Lung microvascular endothelial cell (primary cell): ENCODE data around the gene LRIT1. TPM values are rescaled to one million over a fixed set of nuclear protein-coding genes. Genes with fewer than 3 reads are reported as not detected.
"Not testable (repeated sequence)": the region's sequence is repeated elsewhere in the genome, so short reads cannot be mapped to it uniquely, and the experiment has no call there.

Experiments used
- DNase-seq, 2 donors: peaks; one replicate each; pipeline versions ENCODE4 v3.0.0 to v3.0.0-alpha.2; 2010; ENCODE audit warnings: low read depth in 2 of 2
- total RNA-seq: library from RNA; depleted of rRNA; stranded (reverse); fragments of >200 nt; gene quantifications from 2 replicates; pipeline ENCODE4 v1.2.1, GENCODE V29; 2014

Gene LRIT1, protein sequence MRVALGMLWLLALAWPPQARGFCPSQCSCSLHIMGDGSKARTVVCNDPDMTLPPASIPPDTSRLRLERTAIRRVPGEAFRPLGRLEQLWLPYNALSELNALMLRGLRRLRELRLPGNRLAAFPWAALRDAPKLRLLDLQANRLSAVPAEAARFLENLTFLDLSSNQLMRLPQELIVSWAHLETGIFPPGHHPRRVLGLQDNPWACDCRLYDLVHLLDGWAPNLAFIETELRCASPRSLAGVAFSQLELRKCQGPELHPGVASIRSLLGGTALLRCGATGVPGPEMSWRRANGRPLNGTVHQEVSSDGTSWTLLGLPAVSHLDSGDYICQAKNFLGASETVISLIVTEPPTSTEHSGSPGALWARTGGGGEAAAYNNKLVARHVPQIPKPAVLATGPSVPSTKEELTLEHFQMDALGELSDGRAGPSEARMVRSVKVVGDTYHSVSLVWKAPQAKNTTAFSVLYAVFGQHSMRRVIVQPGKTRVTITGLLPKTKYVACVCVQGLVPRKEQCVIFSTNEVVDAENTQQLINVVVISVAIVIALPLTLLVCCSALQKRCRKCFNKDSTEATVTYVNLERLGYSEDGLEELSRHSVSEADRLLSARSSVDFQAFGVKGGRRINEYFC
- total RNA-seq: not detected in 2 replicates

DNA sequence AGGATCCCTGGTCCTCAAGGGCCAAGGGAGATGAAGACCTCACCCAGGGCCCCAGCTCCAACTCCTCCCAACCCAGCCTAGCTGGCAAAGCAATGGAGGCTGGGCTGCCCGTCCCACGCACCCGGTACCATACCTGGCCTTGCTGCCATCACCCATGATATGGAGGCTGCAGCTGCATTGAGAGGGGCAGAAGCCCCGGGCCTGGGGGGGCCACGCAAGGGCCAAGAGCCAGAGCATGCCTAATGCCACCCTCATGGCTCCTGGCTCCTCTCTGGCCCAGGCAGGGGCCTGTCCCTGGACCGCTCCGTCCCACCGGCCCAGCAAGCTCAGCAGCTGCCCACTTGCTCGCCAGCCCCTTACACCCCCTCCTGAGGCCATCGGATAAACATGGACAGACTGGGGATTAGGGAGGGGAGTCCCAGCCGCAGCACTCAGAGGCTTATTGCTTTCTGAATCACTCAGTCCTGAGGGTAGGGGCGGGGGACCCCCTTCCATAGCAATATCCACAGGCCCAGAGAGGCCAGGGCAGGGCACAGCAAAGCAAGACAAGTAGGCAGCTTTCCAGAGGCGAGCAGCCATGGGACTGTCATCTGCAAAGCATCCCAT is at the start of gene LRIT1:
Gene LRIT1, minus strand, starts transcription at position 362 of the 606 bp plus-strand sequence. Its CDS starts 107 bp downstream, at position 255.
- no peak for DNase-seq

DNA sequence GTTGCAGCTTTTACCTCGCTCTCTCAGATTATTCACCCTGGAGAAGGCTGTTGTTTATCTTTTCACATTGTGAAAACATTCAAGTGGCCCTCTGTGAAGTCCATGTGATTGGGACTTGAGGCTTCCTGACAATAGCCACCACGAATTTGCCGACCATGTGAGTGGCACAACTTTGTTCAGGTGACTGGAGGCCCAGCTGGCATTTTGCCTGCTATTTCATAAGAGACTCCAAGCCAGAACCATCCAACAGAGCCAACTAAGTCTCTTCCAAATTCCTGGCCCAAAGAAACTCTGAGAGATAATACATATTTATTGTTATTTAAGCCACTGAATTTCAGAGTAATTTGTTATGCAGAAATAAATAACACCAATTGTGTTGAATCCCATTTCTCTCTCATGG is 48.9 kb upstream of the LRIT1 start:
- no peak for DNase-seq

- no peak for DNase-seq
Measured at GRCh38 chr10:84289521-84290200, 48.3 kb upstream of the LRIT1 start.

DNA sequence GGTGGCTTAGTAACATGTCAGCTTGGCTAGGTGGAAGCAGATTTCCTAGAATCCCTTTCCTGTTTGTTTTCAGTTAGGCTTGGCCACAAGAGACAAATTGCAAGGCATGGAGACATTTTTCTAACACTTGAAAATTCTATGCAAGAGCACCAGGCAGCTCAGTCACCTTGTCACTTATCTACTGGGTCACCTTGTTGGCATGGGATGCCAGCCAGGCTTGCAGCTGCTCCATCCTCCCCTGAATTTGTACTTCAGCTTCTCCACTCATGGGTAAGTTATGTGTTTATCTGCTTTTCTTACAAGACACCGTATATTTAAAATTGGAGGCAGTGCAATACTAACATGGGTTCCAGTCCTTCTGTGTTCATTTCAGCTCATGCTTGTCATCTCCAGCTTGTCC is 46.8 kb upstream of the LRIT1 start:
- DNase-seq: no peak

DNA sequence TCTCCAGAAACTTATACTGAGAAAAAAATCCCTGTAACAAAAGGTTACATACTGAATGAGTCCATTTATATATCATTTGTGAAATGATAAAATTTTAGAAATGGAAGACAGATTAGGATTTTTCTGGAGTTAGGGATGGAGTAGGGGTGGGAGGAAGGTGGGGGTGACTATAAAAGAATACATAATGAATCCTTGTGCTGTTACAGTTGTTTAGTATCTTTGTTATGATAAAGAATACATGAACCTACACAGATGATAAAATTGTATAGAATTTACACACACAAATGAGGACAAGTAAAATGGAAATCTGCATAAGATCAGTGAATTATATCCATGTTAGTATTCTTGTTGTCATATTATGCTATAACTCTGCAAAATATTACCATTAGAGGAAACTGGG is 45.3 kb upstream of the LRIT1 start:
- DNase-seq: no peak

DNA sequence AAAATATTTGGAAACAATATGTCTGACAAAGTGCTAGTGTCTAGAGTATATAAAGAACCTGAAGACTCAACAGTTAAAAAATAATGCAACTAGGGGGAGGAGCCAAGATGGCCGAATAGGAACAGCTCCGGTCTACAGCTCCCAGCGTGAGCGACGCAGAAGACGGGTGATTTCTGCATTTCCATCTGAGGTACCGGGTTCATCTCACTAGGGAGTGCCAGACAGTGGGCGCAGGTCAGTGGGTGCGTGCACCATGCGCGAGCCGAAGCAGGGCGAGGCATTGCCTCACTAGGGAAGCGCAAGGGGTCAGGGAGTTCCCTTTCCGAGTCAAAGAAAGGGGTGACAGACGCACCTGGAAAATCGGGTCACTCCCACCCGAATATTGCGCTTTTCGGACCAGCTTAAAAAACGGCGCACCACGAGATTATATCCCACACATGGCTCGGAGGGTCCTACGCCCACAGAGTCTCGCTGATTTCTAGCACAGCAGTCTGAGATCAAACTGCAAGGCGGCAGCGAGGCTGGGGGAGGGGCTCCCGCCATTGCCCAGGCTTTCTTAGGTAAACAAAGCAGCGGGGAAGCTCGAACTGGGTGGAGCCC is 38.6 kb upstream of the LRIT1 start:
- not testable (repeated sequence) for DNase-seq

- no peak for DNase-seq
Measured at GRCh38 chr10:84270708-84271107, 29.4 kb upstream of the LRIT1 start.

DNA sequence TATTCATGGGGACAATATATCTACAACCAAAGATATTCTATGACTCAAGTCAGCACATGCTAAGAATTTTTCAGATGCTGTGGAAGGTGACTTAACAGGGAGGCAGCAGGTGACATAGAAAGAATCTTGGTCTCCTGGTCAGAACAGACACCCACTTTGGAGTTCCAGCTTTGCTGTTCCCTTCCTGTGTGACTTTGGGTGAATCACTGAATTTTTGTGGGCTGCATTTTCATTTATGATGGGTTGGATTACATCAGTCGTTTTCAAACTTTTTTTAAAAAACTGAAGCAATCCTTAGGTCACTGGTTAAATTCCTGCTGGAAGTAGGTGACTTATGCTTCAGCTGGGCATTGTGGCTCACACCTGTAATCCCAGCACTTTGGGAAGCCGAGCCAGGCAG is 28.4 kb upstream of the LRIT1 start:
- DNase-seq: no peak

- no peak for DNase-seq
Measured at GRCh38 chr10:84269162-84269561, 27.8 kb upstream of the LRIT1 start.

- DNase-seq: peak; percentile 36 to 74
Measured at GRCh38 chr10:84267503-84268126, 26.3 kb upstream of the LRIT1 start.

DNA sequence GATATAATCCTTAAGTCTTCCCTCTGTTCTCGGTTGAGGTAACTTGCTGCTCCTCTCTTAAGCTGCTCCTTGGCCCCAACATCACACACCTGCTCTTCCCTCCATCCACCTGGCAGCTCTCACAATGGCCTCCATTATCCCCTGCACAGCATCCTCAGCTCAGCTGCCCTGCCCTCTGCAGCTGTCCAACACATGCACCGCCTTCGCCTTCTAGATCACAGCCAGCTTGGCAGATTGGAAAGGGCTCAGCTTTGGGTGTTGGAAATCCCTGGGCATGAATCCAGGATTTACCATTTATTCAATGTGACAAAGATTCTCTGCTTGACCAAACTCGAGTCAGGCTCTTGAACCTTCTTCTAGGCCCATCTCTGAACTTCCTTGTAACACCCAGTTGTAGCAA is 24.1 kb upstream of the LRIT1 start:
- no peak for DNase-seq

DNA sequence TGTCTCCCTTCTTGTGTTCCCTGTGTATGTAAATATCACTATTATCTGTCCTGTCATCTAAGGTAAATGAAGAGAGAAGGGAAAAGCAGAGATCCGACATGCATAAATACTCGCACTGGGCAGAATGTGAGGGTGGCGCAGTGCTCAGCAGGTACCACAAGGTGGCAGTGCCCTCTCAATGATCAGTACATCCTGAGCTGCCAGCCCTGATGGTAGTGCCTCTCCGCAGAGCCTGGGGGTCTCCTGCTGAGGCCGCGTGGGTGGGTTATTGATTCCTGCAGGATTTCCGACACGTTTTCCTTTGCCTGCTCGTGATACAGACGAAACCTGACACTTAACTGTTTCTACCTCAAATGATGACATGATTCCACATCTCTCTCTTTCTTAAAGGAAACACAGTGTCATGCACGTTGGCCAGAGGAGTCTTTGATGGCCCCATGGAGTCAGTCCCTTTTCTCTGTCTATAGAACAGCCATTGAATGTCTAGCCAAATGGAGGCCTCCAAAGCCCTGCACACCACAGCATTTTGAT is 23.3 kb upstream of the LRIT1 start:
- DNase-seq: peak; percentile 68 to 77

DNA sequence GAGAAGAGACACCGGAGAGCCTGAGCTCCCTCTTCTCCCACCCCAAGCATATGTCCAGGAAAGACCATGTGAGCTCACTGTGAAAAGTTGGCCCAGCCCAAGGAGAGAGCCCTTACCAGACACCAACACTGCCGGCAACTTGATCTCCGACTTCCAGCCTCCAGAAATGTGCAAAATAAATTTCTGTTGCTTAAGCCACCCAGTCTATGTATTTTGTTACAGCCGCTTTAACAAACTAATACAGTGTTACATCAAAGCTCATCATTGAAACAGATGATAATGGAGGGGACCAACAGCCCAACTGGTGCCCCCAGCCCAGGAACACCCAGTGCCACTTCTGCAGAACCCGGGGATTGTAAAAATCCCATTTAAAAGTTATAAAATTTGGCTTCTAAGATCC is 22.4 kb upstream of the LRIT1 start:
- no peak for DNase-seq

GRCh38 chr10:84262190-84262956 is 21.0 kb upstream of the LRIT1 start:
- DNase-seq: no peak

GRCh38 chr10:84261236-84261915 is 20.0 kb upstream of the LRIT1 start:
- no peak for DNase-seq

GRCh38 chr10:84258034-84258695 is 16.8 kb upstream of the LRIT1 start:
- DNase-seq: no peak

GRCh38 chr10:84257343-84258020 is 16.1 kb upstream of the LRIT1 start:
- DNase-seq: no peak
